Mucosa of rectum (tissue), 2 donors: ENCODE data around the gene CCDC14.

Experiments used
- H3K27ac ChIP-seq, 2 donors: one replicate each; pipeline ENCODE4 v1.7.0; 2013; ENCODE audit warnings: inconsistent platforms in 2 of 2, low read depth in 2 of 2, low read length in 2 of 2
- H3K27me3 ChIP-seq, 2 donors: one replicate each; pipeline ENCODE4 v1.7.0; 2013; ENCODE audit warnings: low read length in 2 of 2; ENCODE audit not compliant: control insufficient read depth in 2 of 2, insufficient read depth in 2 of 2
- H3K36me3 ChIP-seq, 2 donors: one replicate each; pipeline ENCODE4 v1.7.0; 2013; ENCODE audit warnings: low read length in 2 of 2; ENCODE audit not compliant: control insufficient read depth in 2 of 2, insufficient read depth in 2 of 2
- H3K4me1 ChIP-seq, 2 donors: one replicate each; pipeline ENCODE4 v1.7.0; 2013; ENCODE audit warnings: low read length in 2 of 2, mild to moderate bottlenecking in 1 of 2; ENCODE audit not compliant: control insufficient read depth in 2 of 2, insufficient read depth in 2 of 2
- H3K4me3 ChIP-seq, 2 donors: one replicate each; pipeline ENCODE4 v1.7.0; 2013; ENCODE audit warnings: low read length in 2 of 2
- H3K9ac ChIP-seq, 2 donors: one replicate each; pipeline ENCODE4 v1.7.0; 2013; ENCODE audit warnings: low read length in 2 of 2, low read depth in 1 of 2, mild to moderate bottlenecking in 1 of 2
- H3K9me3 ChIP-seq, 2 donors: one replicate each; pipeline ENCODE4 v1.7.0; 2013; ENCODE audit warnings: low read length in 2 of 2; ENCODE audit not compliant: control insufficient read depth in 2 of 2
- donor health status: healthy.
- donor health status: Normal muscosa, but diverticular disease.

CCDC14 gene

DNA sequence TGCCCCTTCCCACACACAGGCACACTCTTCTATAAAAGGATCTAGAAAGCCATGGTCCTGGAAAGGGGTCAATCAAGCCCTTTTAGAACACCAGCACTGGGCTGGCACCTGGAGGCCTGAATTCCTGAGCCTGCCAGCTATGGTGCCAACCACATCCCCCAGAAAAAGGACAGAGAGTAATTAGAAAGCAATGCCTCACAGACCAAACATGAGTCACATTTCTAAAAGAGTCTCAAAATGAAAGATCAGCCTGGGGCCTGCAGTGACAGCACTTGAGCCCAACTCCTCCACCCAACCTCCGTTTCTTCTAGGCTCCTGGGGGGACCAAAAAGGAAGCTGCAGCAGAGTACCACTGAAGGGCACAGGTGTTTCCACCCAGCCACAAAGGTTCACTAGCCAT is 91.0 kb downstream of the CCDC14 start:
- Histone ChIP-seq H3K27ac (no peak overlapping the region), H3K9ac (no peak overlapping the region), H3K9me3 (no peaks in the 10 kb centered on the region), H3K4me3 (no peak overlapping the region), H3K36me3 (no peaks in the 10 kb centered on the region), H3K27me3 (no peaks in the 10 kb centered on the region), H3K4me1 (no peaks in the 10 kb centered on the region)

DNA sequence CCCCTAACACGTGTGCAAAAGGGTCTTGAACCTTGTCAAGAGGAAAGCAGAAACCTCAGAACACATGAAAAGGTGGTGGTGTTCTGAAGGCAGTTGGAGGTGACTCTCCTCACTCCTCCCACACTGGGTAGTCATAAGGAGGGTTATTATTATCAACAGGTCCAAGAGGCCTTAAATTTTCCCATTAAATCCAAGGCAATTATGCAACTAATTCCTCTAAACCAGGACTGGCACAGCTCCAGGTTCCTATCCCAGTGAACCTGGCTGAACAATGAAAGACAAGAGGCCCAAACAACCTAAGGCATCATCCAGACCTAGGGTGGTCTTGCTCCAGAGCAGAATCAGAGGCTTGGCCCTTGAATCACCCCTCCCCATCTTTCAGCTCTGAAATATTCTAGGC is 91.9 kb downstream of the CCDC14 start:
- Histone ChIP-seq H3K27me3 (no peaks in the 10 kb centered on the region), H3K36me3 (no peaks in the 10 kb centered on the region), H3K4me3 (no peak overlapping the region), H3K27ac (no peak overlapping the region), H3K4me1 (no peaks in the 10 kb centered on the region), H3K9me3 (no peaks in the 10 kb centered on the region), H3K9ac (no peak overlapping the region)

DNA sequence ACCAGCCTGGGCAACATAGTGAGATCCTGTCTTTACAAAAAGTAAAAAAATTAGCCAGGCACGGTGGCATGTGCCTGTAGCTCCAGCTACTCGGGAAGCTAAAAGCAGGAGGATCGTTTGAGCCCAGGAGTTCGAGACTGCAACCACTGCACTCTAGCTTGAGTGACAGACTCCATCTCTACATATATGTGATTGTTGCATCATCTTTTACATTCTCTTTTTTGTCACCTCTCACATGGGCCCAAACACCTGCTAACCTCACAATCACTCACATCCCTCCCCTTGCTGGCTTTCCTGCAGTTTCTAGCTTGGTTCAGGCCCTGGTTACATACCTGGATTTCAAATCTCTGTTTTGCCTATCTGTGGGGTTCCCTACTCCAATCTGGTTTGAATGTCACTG is 96.3 kb downstream of the CCDC14 start:
- no peaks in the 10 kb centered on the region for H3K4me1 ChIP-seq
- no peak overlapping the region for H3K9ac ChIP-seq
- no peak overlapping the region for H3K27ac ChIP-seq
- H3K4me3 ChIP-seq = no peak overlapping the region
- no peaks in the 10 kb centered on the region for H3K27me3 ChIP-seq
- H3K9me3 ChIP-seq = no peaks in the 10 kb centered on the region
- H3K36me3 ChIP-seq = no peaks in the 10 kb centered on the region
